SK-N-SH treated with all-trans-retinoic acid at 6 μM for 48 hours (cell line): ENCODE measurements around the gene ZNF362.
"Not testable (repeated sequence)": the region's sequence is repeated elsewhere in the genome, so short reads cannot be mapped to it uniquely, and the experiment has no call there.

Experiments used
- ATAC-seq: fragments of 200-7000 bp; cut with Tn5 transposase; 3 replicates; pipeline ENCODE4 v1.9.1; 2020; ENCODE audit warnings: mild to moderate bottlenecking, moderate library complexity
- ARNTL ChIP-seq: fragments of 450-650 bp; formaldehyde crosslinking; IDR thresholded peaks from 2 replicates; pipeline ENCODE4 v1.5.0; 2020; ENCODE audit warnings: low read depth, mild to moderate bottlenecking, moderate library complexity, borderline replicate concordance
- BACH2 ChIP-seq: fragments of 250-450 bp; sonication (Bioruptor Pico); IDR thresholded peaks from 2 replicates; pipeline ENCODE4 v1.9.0; 2021; ENCODE audit warnings: mild to moderate bottlenecking, borderline replicate concordance
- CSDC2 ChIP-seq: fragments of 250-450 bp; sonication (Bioruptor Pico); IDR thresholded peaks from 2 replicates; pipeline ENCODE4 v1.5.0; 2020; ENCODE audit warnings: mild to moderate bottlenecking, moderate library complexity
- ESRRG ChIP-seq: fragments of 250-450 bp; sonication (Bioruptor Pico); IDR thresholded peaks from 2 replicates; pipeline ENCODE4 v1.6.1; 2021; ENCODE audit warnings: mild to moderate bottlenecking
- GLIS3 ChIP-seq: fragments of 250-450 bp; sonication (Bioruptor Pico); IDR thresholded peaks from 2 replicates; pipeline ENCODE4 v1.5.0; 2020; ENCODE audit warnings: mild to moderate bottlenecking, moderate library complexity
- ISL1 ChIP-seq: fragments of 250-450 bp; sonication (Bioruptor Pico); IDR thresholded peaks from 2 replicates; pipeline ENCODE4 v2.1.2; 2022; ENCODE audit warnings: mild to moderate bottlenecking, moderate library complexity
- OSR1 ChIP-seq: fragments of 250-450 bp; sonication (Bioruptor Pico); IDR thresholded peaks from 2 replicates; pipeline ENCODE4 v1.8.0; 2022; ENCODE audit warnings: moderate library complexity, mild to moderate bottlenecking, inconsistent platforms
- PPARA ChIP-seq: fragments of 250-450 bp; sonication (Bioruptor Pico); IDR thresholded peaks from 2 replicates; pipeline ENCODE4 v1.5.0; 2020; ENCODE audit warnings: mild to moderate bottlenecking, borderline replicate concordance
- RARB ChIP-seq: fragments of 250-450 bp; sonication (Bioruptor Pico); IDR thresholded peaks from 2 replicates; pipeline ENCODE4 v1.8.0; 2021; ENCODE audit warnings: mild to moderate bottlenecking, moderate library complexity
- SNAI2 ChIP-seq: fragments of 250-450 bp; sonication (Bioruptor Pico); IDR thresholded peaks from 2 replicates; pipeline ENCODE4 v1.5.0; 2020; ENCODE audit warnings: mild to moderate bottlenecking, moderate library complexity
- TCF4 ChIP-seq: fragments of 250-450 bp; sonication (Bioruptor Pico); IDR thresholded peaks from 2 replicates; pipeline ENCODE4 v1.8.0; 2021; ENCODE audit warnings: mild to moderate bottlenecking, moderate library complexity, borderline replicate concordance
- TOX ChIP-seq: fragments of 250-450 bp; sonication (Bioruptor Pico); IDR thresholded peaks from 2 replicates; pipeline ENCODE4 v1.8.0; 2021; ENCODE audit warnings: mild to moderate bottlenecking, moderate library complexity, borderline replicate concordance
- ZC3H10 ChIP-seq: fragments of 250-450 bp; sonication (Bioruptor Pico); IDR thresholded peaks from 2 replicates; pipeline ENCODE4 v1.5.1; 2021; ENCODE audit warnings: mild to moderate bottlenecking, moderate library complexity
- ZFP3 ChIP-seq: fragments of 250-450 bp; sonication (Bioruptor Pico); IDR thresholded peaks from 2 replicates; pipeline ENCODE4 v1.5.0; 2020; ENCODE audit warnings: mild to moderate bottlenecking, moderate library complexity
- ZFP30 ChIP-seq: fragments of 450-650 bp; formaldehyde crosslinking; IDR thresholded peaks from 2 replicates; pipeline ENCODE4 v1.5.0; 2022; ENCODE audit warnings: mild to moderate bottlenecking, moderate library complexity
- ZNF565 ChIP-seq: fragments of 450-650 bp; formaldehyde crosslinking; conservative IDR thresholded peaks from 2 replicates; pipeline ENCODE4 v1.5.0; 2020; ENCODE audit warnings: low read depth, mild to moderate bottlenecking, moderate library complexity
- ZNF70 ChIP-seq: fragments of 450-650 bp; formaldehyde crosslinking; IDR thresholded peaks from 2 replicates; pipeline ENCODE4 v1.5.0; 2020; ENCODE audit warnings: mild to moderate bottlenecking, moderate library complexity
- ZNF8 ChIP-seq: fragments of 450-650 bp; formaldehyde crosslinking; IDR thresholded peaks from 2 replicates; pipeline ENCODE4 v1.5.0; 2020; ENCODE audit warnings: mild to moderate bottlenecking, moderate library complexity
- TF ChIP-seq, protein P1 (sequence below): fragments of 250-450 bp; sonication (Bioruptor Pico); IDR thresholded peaks from 2 replicates; pipeline ENCODE4 v1.8.0; 2021; ENCODE audit warnings: low read depth, mild to moderate bottlenecking, moderate library complexity, borderline replicate concordance
- TF ChIP-seq, protein P2 (sequence below): fragments of 250-450 bp; sonication (Bioruptor Pico); IDR thresholded peaks from 2 replicates; pipeline ENCODE4 v1.5.1; 2021; ENCODE audit warnings: mild to moderate bottlenecking, moderate library complexity
- TF ChIP-seq, protein P3 (sequence below): fragments of 250-450 bp; sonication (Bioruptor Pico); IDR thresholded peaks from 2 replicates; pipeline ENCODE4 v1.5.1; 2020; ENCODE audit warnings: low read depth, mild to moderate bottlenecking, moderate library complexity
- TF ChIP-seq, protein P4 (sequence below): fragments of 250-450 bp; sonication (Bioruptor Pico); IDR thresholded peaks from 2 replicates; pipeline ENCODE4 v1.8.0; 2020; ENCODE audit warnings: mild to moderate bottlenecking, moderate library complexity, borderline replicate concordance
- TF ChIP-seq, protein P5 (sequence below): fragments of 250-450 bp; sonication (Bioruptor Pico); IDR thresholded peaks from 2 replicates; pipeline ENCODE4 v1.5.0; 2020; ENCODE audit warnings: mild to moderate bottlenecking, moderate library complexity

The ZNF362 gene

DNA sequence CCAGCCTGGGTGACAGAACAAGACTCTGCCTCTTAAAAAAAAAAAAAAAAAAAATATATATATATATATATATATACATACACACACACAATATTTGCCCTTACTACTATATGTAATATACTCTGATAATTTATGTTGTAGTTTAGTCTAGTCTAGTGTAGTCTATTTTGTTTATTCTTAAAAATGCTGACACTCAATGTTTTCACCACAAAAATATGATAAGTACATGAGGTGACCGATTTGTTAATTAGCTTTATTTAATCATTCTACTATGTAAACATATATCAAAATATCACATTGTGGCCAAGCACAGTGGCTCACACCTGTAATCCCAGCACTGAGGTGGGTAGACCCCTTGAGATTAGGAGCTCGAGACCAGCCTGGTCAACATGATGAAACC is 19.8 kb upstream of the ZNF362 start:
- TF ChIP-seq CSDC2 = no peak
- no peak for TF ChIP-seq SNAI2 (CRISPR knock-in tag)
- TF ChIP-seq, protein P1, sequence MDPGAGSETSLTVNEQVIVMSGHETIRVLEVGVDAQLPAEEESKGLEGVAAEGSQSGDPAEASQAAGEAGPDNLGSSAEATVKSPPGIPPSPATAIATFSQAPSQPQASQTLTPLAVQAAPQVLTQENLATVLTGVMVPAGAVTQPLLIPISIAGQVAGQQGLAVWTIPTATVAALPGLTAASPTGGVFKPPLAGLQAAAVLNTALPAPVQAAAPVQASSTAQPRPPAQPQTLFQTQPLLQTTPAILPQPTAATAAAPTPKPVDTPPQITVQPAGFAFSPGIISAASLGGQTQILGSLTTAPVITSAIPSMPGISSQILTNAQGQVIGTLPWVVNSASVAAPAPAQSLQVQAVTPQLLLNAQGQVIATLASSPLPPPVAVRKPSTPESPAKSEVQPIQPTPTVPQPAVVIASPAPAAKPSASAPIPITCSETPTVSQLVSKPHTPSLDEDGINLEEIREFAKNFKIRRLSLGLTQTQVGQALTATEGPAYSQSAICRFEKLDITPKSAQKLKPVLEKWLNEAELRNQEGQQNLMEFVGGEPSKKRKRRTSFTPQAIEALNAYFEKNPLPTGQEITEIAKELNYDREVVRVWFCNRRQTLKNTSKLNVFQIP (CRISPR knock-in tag) = no peak
- no peak for TF ChIP-seq BACH2 (CRISPR knock-in tag)
- no peak for TF ChIP-seq ESRRG (CRISPR knock-in tag)
- ATAC-seq = no peak

DNA sequence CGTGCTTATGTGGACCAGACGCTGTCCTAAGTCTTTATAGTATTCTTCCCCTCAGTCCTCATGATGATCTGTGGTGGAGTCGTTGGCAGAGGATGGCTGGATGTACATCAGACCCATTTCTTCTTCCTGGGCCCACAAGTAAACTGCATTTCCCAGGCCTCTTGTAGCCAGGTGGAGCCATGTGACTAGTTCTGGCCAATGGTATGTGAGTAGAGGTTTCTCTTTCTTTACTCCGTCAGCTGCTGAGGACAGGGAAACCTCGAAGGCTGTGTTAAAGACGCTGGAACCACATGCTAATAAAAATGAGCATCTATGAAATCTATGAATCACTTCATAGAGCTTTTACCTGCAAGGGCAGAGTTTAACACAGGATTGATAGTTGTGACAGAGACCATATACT is 18.7 kb upstream of the ZNF362 start:
- TF ChIP-seq OSR1 (CRISPR knock-in tag) (no peak), ZNF565 (CRISPR knock-in tag) (no peak), BACH2 (CRISPR knock-in tag) (no peak), TCF4 (CRISPR knock-in tag) (no peak), ZC3H10 (CRISPR knock-in tag) (no peak), ZNF70 (CRISPR knock-in tag) (no peak), RARB (CRISPR knock-in tag) (no peak)
- TF ChIP-seq, protein P2, sequence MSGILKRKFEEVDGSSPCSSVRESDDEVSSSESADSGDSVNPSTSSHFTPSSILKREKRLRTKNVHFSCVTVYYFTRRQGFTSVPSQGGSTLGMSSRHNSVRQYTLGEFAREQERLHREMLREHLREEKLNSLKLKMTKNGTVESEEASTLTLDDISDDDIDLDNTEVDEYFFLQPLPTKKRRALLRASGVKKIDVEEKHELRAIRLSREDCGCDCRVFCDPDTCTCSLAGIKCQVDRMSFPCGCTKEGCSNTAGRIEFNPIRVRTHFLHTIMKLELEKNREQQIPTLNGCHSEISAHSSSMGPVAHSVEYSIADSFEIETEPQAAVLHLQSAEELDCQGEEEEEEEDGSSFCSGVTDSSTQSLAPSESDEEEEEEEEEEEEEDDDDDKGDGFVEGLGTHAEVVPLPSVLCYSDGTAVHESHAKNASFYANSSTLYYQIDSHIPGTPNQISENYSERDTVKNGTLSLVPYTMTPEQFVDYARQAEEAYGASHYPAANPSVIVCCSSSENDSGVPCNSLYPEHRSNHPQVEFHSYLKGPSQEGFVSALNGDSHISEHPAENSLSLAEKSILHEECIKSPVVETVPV (CRISPR knock-in tag) = no peak
- TF ChIP-seq, protein P3, sequence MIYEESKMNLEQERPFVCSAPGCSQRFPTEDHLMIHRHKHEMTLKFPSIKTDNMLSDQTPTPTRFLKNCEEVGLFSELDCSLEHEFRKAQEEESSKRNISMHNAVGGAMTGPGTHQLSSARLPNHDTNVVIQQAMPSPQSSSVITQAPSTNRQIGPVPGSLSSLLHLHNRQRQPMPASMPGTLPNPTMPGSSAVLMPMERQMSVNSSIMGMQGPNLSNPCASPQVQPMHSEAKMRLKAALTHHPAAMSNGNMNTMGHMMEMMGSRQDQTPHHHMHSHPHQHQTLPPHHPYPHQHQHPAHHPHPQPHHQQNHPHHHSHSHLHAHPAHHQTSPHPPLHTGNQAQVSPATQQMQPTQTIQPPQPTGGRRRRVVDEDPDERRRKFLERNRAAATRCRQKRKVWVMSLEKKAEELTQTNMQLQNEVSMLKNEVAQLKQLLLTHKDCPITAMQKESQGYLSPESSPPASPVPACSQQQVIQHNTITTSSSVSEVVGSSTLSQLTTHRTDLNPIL = no peak
- no peak for ATAC-seq

DNA sequence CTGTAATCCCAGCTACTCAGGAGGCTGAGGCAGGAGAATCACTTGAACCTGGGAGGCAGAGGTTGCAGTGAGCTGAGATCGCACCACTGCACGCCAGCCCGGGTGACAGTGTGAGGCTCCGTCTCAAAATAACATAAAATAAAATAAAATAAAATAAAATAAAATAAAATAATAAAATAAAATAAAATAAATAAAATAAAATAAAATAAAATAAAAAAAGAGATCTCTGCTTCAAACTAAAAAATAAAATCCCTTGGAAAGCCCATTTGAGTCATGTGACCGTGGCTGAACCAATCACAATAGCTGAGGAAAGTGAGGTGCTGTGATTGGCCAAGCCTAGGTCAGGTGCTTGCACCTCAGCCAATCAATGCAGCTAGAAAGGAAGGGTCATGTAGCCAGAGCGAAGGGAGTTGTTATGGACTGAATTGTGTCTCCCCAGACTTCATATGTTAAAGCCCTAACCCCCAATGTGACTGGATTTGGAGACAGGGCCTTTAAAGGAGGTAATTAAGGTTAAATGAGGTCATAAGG is 18.0 kb upstream of the ZNF362 start:
- ATAC-seq = not testable (repeated sequence)

DNA sequence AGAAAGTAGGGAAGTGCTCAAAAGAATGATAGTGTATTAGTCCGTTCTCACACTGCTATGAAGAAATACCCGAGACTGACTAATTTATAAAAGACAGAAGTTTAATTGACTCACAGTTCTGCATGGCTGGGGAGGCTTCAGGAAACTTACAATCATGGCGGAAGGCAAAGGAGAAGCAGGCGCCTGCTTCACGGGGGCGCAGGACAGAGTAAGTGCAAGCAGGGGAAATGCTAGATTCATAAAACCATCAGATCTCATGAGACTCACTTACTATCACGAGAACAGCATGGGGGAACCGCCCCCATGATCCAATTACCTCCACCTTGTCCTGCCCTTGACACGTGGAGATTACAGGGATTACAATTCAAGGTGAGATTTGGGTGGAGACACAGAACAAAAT is 16.9 kb upstream of the ZNF362 start:
- ATAC-seq = not testable (repeated sequence)

DNA sequence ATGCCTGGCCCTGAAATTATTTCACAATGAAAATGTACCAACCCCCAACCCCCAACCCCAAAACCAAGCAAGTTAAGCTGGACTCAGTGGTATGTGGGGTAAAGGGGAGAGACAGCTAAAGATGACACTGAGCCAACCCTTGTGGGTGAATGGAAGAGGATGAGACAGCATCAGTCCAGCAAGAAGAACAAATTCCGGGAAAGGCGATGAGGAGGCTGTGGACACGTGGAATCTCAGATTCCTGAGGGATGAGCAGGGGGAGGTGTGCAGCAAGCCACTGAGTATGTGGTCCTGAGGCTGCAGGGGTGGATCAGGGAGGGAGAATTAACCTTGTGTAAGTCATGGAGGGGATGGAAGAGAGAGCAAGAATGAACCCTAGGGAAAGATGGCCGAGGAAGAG is 14.4 kb upstream of the ZNF362 start:
- TF ChIP-seq GLIS3 (CRISPR knock-in tag) (no peak), ZNF565 (CRISPR knock-in tag) (no peak), OSR1 (CRISPR knock-in tag) (no peak)
- TF ChIP-seq, all 23 proteins: peak for 0
- ATAC-seq = no peak

DNA sequence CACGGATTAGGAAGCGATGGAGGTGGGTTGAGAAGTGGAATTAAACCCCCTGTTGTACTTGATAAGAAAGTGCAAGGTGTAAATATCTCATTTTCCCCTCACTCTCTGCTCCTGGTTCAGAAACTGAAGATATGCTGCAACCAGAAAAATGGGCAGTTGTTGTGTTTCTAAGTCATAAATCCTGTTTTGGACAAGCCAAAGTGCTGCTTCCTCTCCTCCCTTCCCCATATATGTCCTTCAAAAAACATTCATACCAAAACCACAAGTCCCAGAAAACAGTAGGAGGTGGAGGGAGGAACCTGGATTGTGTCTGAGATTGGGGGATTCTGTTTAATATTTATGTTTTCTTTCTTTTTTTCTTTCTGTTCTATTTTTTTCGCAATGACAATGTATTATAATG is 13.6 kb upstream of the ZNF362 start:
- TF ChIP-seq ISL1 (no peak), SNAI2 (CRISPR knock-in tag) (no peak), GLIS3 (CRISPR knock-in tag) (no peak), OSR1 (CRISPR knock-in tag) (no peak), TOX (CRISPR knock-in tag) (no peak), ZNF8 (no peak), PPARA (CRISPR knock-in tag) (no peak), RARB (CRISPR knock-in tag) (no peak), ARNTL (no peak), ZC3H10 (CRISPR knock-in tag) (no peak), ZNF70 (CRISPR knock-in tag) (no peak), ZNF565 (CRISPR knock-in tag) (no peak), ZFP3 (CRISPR knock-in tag) (no peak), TCF4 (CRISPR knock-in tag) (no peak), ZFP30 (CRISPR knock-in tag) (no peak)
- TF ChIP-seq, protein P1 (CRISPR knock-in tag) = no peak
- TF ChIP-seq, protein P4, sequence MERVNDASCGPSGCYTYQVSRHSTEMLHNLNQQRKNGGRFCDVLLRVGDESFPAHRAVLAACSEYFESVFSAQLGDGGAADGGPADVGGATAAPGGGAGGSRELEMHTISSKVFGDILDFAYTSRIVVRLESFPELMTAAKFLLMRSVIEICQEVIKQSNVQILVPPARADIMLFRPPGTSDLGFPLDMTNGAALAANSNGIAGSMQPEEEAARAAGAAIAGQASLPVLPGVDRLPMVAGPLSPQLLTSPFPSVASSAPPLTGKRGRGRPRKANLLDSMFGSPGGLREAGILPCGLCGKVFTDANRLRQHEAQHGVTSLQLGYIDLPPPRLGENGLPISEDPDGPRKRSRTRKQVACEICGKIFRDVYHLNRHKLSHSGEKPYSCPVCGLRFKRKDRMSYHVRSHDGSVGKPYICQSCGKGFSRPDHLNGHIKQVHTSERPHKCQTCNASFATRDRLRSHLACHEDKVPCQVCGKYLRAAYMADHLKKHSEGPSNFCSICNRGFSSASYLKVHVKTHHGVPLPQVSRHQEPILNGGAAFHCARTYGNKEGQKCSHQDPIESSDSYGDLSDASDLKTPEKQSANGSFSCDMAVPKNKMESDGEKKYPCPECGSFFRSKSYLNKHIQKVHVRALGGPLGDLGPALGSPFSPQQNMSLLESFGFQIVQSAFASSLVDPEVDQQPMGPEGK = no peak
- TF ChIP-seq, protein P5, sequence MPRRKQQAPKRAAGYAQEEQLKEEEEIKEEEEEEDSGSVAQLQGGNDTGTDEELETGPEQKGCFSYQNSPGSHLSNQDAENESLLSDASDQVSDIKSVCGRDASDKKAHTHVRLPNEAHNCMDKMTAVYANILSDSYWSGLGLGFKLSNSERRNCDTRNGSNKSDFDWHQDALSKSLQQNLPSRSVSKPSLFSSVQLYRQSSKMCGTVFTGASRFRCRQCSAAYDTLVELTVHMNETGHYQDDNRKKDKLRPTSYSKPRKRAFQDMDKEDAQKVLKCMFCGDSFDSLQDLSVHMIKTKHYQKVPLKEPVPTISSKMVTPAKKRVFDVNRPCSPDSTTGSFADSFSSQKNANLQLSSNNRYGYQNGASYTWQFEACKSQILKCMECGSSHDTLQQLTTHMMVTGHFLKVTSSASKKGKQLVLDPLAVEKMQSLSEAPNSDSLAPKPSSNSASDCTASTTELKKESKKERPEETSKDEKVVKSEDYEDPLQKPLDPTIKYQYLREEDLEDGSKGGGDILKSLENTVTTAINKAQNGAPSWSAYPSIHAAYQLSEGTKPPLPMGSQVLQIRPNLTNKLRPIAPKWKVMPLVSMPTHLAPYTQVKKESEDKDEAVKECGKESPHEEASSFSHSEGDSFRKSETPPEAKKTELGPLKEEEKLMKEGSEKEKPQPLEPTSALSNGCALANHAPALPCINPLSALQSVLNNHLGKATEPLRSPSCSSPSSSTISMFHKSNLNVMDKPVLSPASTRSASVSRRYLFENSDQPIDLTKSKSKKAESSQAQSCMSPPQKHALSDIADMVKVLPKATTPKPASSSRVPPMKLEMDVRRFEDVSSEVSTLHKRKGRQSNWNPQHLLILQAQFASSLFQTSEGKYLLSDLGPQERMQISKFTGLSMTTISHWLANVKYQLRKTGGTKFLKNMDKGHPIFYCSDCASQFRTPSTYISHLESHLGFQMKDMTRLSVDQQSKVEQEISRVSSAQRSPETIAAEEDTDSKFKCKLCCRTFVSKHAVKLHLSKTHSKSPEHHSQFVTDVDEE (CRISPR knock-in tag) = no peak
- ATAC-seq = no peak
